Measurements from ENCODE around the gene AFP. TPM values are rescaled to one million over a fixed set of nuclear protein-coding genes. Genes with fewer than 3 reads are reported as not detected.

AFP gene
- total RNA-seq, 1 donor from 2014 or later: 166 TPM

GRCh38 chr4:73422458-73422752, 13.6 kb upstream of the AFP start:
- DNase-seq (ENCODE audit: low spot score, unreplicated experiment): no peak
- Mint-ChIP-seq H3K27ac (no peak overlapping the region), H3K4me3 (ENCODE audit: low read depth) (no peak overlapping the region), H3K4me1 (ENCODE audit: low read depth) (peaks cover 5% of the 10 kb centered on the region), H3K27me3 (no peaks in the 10 kb centered on the region), H3K36me3 (ENCODE audit: insufficient read depth) (peaks cover 4% of the 10 kb centered on the region), H3K9me3 (ENCODE audit: low read depth) (peaks cover 15% of the 10 kb centered on the region)
- TF ChIP-seq CTCF (IDR thresholded peaks at IDR 0.05; ENCODE audit: unreplicated experiment): no peak

GRCh38 chr4:73423184-73423583, 12.8 kb upstream of the AFP start:
- Mint-ChIP-seq H3K27me3 (no peaks in the 10 kb centered on the region), H3K4me3 (ENCODE audit: low read depth) (no peak overlapping the region), H3K27ac (no peak overlapping the region), H3K4me1 (ENCODE audit: low read depth) (peaks cover 5% of the 10 kb centered on the region), H3K9me3 (ENCODE audit: low read depth) (peaks cover 15% of the 10 kb centered on the region), H3K36me3 (ENCODE audit: insufficient read depth) (peaks cover 4% of the 10 kb centered on the region)
- DNase-seq (ENCODE audit: low spot score, unreplicated experiment): no peak
- no peak for TF ChIP-seq CTCF (IDR thresholded peaks at IDR 0.05; ENCODE audit: unreplicated experiment)

GRCh38 chr4:73426666-73427065, 9.4 kb upstream of the AFP start:
- Mint-ChIP-seq H3K36me3 (ENCODE audit: insufficient read depth) (peaks cover 4% of the 10 kb centered on the region), H3K27me3 (no peaks in the 10 kb centered on the region), H3K27ac (no peak overlapping the region), H3K4me1 (ENCODE audit: low read depth) (peaks cover 17% of the 10 kb centered on the region), H3K9me3 (ENCODE audit: low read depth) (peaks cover 16% of the 10 kb centered on the region), H3K4me3 (ENCODE audit: low read depth) (no peak overlapping the region)
- no peak for DNase-seq (ENCODE audit: low spot score, unreplicated experiment)
- TF ChIP-seq CTCF (IDR thresholded peaks at IDR 0.05; ENCODE audit: unreplicated experiment): no peak

GRCh38 chr4:73429118-73429517, 6.9 kb upstream of the AFP start:
- no peak for TF ChIP-seq CTCF (IDR thresholded peaks at IDR 0.05; ENCODE audit: unreplicated experiment)
- no peak for DNase-seq (ENCODE audit: low spot score, unreplicated experiment)
- Mint-ChIP-seq H3K27me3 (no peaks in the 10 kb centered on the region), H3K9me3 (ENCODE audit: low read depth) (peaks cover 12% of the 10 kb centered on the region), H3K36me3 (ENCODE audit: insufficient read depth) (peaks cover 2% of the 10 kb centered on the region), H3K4me3 (ENCODE audit: low read depth) (no peak overlapping the region), H3K4me1 (ENCODE audit: low read depth) (peaks cover 29% of the 10 kb centered on the region), H3K27ac (no peak overlapping the region)

- H3K4me3 Mint-ChIP-seq (ENCODE audit: low read depth): no peak overlapping the region
- no peaks in the 10 kb centered on the region for H3K27me3 Mint-ChIP-seq
Observed at GRCh38 chr4:73429826-73430587, 6.0 kb upstream of the AFP start.

More at GRCh38 chr4:73429826-73430587, 6.0 kb upstream of the AFP start:
- no peak overlapping the region for H3K27ac Mint-ChIP-seq
- DNase-seq (ENCODE audit: low spot score, unreplicated experiment): no peak
- no peak for TF ChIP-seq CTCF (IDR thresholded peaks at IDR 0.05; ENCODE audit: unreplicated experiment)
- H3K36me3 Mint-ChIP-seq (ENCODE audit: insufficient read depth): peaks cover 2% of the 10 kb centered on the region
- H3K4me1 Mint-ChIP-seq (ENCODE audit: low read depth): peaks cover 30% of the 10 kb centered on the region
- H3K9me3 Mint-ChIP-seq (ENCODE audit: low read depth): peaks cover 12% of the 10 kb centered on the region

Measured in progenitor cell of endocrine pancreas (in vitro differentiated cells).